ENCODE results near the gene SYNDIG1. TPM values are rescaled to one million over a fixed set of nuclear protein-coding genes. Genes with fewer than 3 reads are reported as not detected.

The SYNDIG1 gene
- total RNA-seq, 6 experiments from 2014 or later, result not detected

GRCh38 chr20:24528583-24529368 is 59.3 kb downstream of the SYNDIG1 start:
- Histone ChIP-seq H3K4me1 (no peaks in the 10 kb centered on the region), H3K27ac (no peak overlapping the region), H3K9me3 (no peaks in the 10 kb centered on the region), H3K27me3 (no peaks in the 10 kb centered on the region), H3K36me3 (no peaks in the 10 kb centered on the region), H3K4me3 (no peak overlapping the region)
- intact Hi-C loops (cut with DNase I), result no loop called here
- 37% methylated on average over 2 of the region's 3 CpGs for WGBS (ENCODE audit: insufficient coverage, low coverage, low lambda C conversion rate, missing lambda C conversion rate)
- ATAC-seq, result no peak
- TF ChIP-seq CTCF (IDR thresholded peaks at IDR 0.05) (no peak), POLR2A (IDR thresholded peaks at IDR 0.05) (no peak)
- DNase-seq, result no peak

GRCh38 chr20:24529369-24529719 is 59.9 kb downstream of the SYNDIG1 start:
- DNase-seq (no peak), ATAC-seq (no peak)
- Histone ChIP-seq H3K9me3 (no peaks in the 10 kb centered on the region), H3K4me3 (no peak overlapping the region), H3K4me1 (no peaks in the 10 kb centered on the region), H3K36me3 (no peaks in the 10 kb centered on the region), H3K27me3 (no peaks in the 10 kb centered on the region), H3K27ac (no peak overlapping the region)
- WGBS (ENCODE audit: insufficient coverage, low coverage, low lambda C conversion rate, missing lambda C conversion rate), result 47% methylated on average over 1 of the region's 1 CpG
- TF ChIP-seq CTCF (IDR thresholded peaks at IDR 0.05) (no peak), POLR2A (IDR thresholded peaks at IDR 0.05) (no peak)
- intact Hi-C loops (cut with DNase I), result no loop called here

- TF ChIP-seq POLR2A (IDR thresholded peaks at IDR 0.05) (no peak), CTCF (IDR thresholded peaks at IDR 0.05) (no peak)
- Histone ChIP-seq H3K36me3 (no peaks in the 10 kb centered on the region), H3K27me3 (no peaks in the 10 kb centered on the region), H3K9me3 (no peaks in the 10 kb centered on the region), H3K27ac (no peak overlapping the region), H3K4me1 (no peaks in the 10 kb centered on the region), H3K4me3 (no peak overlapping the region)
- intact Hi-C loops (cut with DNase I), result no loop called here
- WGBS (ENCODE audit: insufficient coverage, low coverage, low lambda C conversion rate, missing lambda C conversion rate), result 83% methylated on average over 2 of the region's 2 CpGs
- ATAC-seq, result no peak
- no peak for DNase-seq
Observed at GRCh38 chr20:24530131-24530680, 60.8 kb downstream of the SYNDIG1 start.

- no peak for DNase-seq
Observed at GRCh38 chr20:24531202-24531601, 61.8 kb downstream of the SYNDIG1 start.

More at GRCh38 chr20:24531202-24531601, 61.8 kb downstream of the SYNDIG1 start:
- H3K4me1 ChIP-seq, result no peaks in the 10 kb centered on the region
- no peak for TF ChIP-seq CTCF (IDR thresholded peaks at IDR 0.05)
- TF ChIP-seq POLR2A (IDR thresholded peaks at IDR 0.05), result no peak
- H3K4me3 ChIP-seq, result no peak overlapping the region
- no peaks in the 10 kb centered on the region for H3K9me3 ChIP-seq
- no peak overlapping the region for H3K27ac ChIP-seq
- WGBS (ENCODE audit: insufficient coverage, low coverage, low lambda C conversion rate, missing lambda C conversion rate), result 49% methylated on average over 4 of the region's 4 CpGs
- intact Hi-C loops (cut with DNase I), result no loop called here
- H3K27me3 ChIP-seq, result no peaks in the 10 kb centered on the region
- H3K36me3 ChIP-seq, result no peaks in the 10 kb centered on the region
- ATAC-seq, result no peak
